Measurements from ENCODE around the gene NRXN2.
"Not testable (repeated sequence)": the region's sequence is repeated elsewhere in the genome, so short reads cannot be mapped to it uniquely, and the experiment has no call there.

Gene NRXN2

GRCh38 chr11:64721359-64721699 lies 1.7 kb downstream of the NRXN2 start:
- no peak for DNase-seq (ENCODE audit: low spot score)

- peak; percentile 42 for DNase-seq (ENCODE audit: low spot score)
Measured at GRCh38 chr11:64720640-64721358, 2.2 kb downstream of the NRXN2 start.

- DNase-seq (ENCODE audit: low spot score) = no peak
Measured at GRCh38 chr11:64720167-64720566, 2.8 kb downstream of the NRXN2 start.

GRCh38 chr11:64719406-64719805 lies 3.6 kb downstream of the NRXN2 start:
- DNase-seq (ENCODE audit: low spot score) = no peak

- no peak for DNase-seq (ENCODE audit: low spot score)
Measured at GRCh38 chr11:64718780-64719124, 4.2 kb downstream of the NRXN2 start.

GRCh38 chr11:64718084-64718779 lies 4.8 kb downstream of the NRXN2 start:
- no peak for DNase-seq (ENCODE audit: low spot score)

- DNase-seq (ENCODE audit: low spot score) = no peak
Measured at GRCh38 chr11:64717268-64717578, 5.8 kb downstream of the NRXN2 start.

- DNase-seq (ENCODE audit: low spot score) = no peak
Measured at GRCh38 chr11:64716473-64717267, 6.3 kb downstream of the NRXN2 start.

GRCh38 chr11:64715756-64716472 lies 7.1 kb downstream of the NRXN2 start:
- no peak for DNase-seq (ENCODE audit: low spot score)

GRCh38 chr11:64715110-64715509 lies 7.9 kb downstream of the NRXN2 start:
- no peak for DNase-seq (ENCODE audit: low spot score)

- DNase-seq (ENCODE audit: low spot score) = no peak
Measured at GRCh38 chr11:64714666-64715065, 8.3 kb downstream of the NRXN2 start.

GRCh38 chr11:64713781-64714363 lies 9.1 kb downstream of the NRXN2 start:
- DNase-seq (ENCODE audit: low spot score) = peak; percentile 66

GRCh38 chr11:64713016-64713707 lies 9.8 kb downstream of the NRXN2 start:
- peak; percentile 74 for DNase-seq (ENCODE audit: low spot score)

GRCh38 chr11:64712430-64713015 lies 10.5 kb downstream of the NRXN2 start:
- no peak for DNase-seq (ENCODE audit: low spot score)

- DNase-seq (ENCODE audit: low spot score) = no peak
Measured at GRCh38 chr11:64711956-64712362, 11.0 kb downstream of the NRXN2 start.

- DNase-seq (ENCODE audit: low spot score) = no peak
Measured at GRCh38 chr11:64711138-64711955, 11.7 kb downstream of the NRXN2 start.

- DNase-seq (ENCODE audit: low spot score) = no peak
Measured at GRCh38 chr11:64710418-64711137, 12.4 kb downstream of the NRXN2 start.

GRCh38 chr11:64705501-64705900 lies 17.5 kb downstream of the NRXN2 start:
- no peak for DNase-seq (ENCODE audit: low spot score)

- no peak for DNase-seq (ENCODE audit: low spot score)
Measured at GRCh38 chr11:64703048-64703447, 19.9 kb downstream of the NRXN2 start.

- DNase-seq (ENCODE audit: low spot score) = not testable (repeated sequence)
Measured at GRCh38 chr11:64701956-64702355, 21.0 kb downstream of the NRXN2 start.
